Suprapubic skin (tissue), 4 donors: Measurements from ENCODE around the gene RAP1A.

ENCODE experiments used
- CTCF ChIP-seq, 2 donors: fragments of 200-600 bp in 1 of 2; fragments of 450-650 bp in 1 of 2; sonication (generic) in 1 of 2; IDR thresholded peaks; one replicate each; pipeline ENCODE4 v1.5.1; 2016 to 2019; ENCODE audit warnings: antibody characterized with exemption in 2 of 2, mild to moderate bottlenecking in 1 of 2, moderate library complexity in 1 of 2
- EP300 ChIP-seq: sonication (generic); formaldehyde crosslinking; IDR thresholded peaks from one replicate; pipeline ENCODE4 v1.6.1; 2017; ENCODE audit warnings: antibody characterized with exemption
- POLR2AphosphoS5 ChIP-seq, 3 donors: sonication (generic); formaldehyde crosslinking; IDR thresholded peaks; one replicate each; pipeline ENCODE4 v1.6.1; 2017; ENCODE audit warnings: antibody characterized with exemption in 3 of 3

GRCh38 chr1:111734856-111735255 lies 115.3 kb downstream of the RAP1A start:
- TF ChIP-seq CTCF (IDR thresholded peaks at IDR 0.05) (no peak), POLR2AphosphoS5 (IDR thresholded peaks at IDR 0.05) (no peak), EP300 (no peak)
